ENCODE data around the gene GRIK3. TPM values are rescaled to one million over a fixed set of nuclear protein-coding genes. Genes with fewer than 3 reads are reported as not detected.

Gene GRIK3
- total and polyA plus RNA-seq, 4 donors, result 0.03 to 0.08 (median 0.05) TPM; not detected in 1

DNA sequence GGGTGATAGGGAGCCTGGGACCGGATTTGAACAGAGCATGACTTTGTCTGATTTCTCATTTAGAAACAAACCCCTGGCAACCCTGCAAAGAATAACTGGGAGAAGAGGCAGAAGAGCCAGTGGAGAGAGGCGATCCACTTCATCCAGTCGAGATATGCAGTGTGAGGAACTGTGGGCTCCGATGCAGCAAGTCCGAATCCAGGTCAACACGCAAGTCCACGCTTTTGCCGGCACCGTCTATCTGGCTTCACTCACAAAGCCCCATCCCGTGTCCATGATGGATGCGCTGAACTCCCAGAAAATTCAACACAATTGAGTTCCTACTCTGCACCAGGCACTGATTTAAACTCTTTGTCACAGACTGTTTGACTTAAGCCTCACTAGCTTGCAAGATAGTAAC lies 191.3 kb downstream of the GRIK3 start:
- H3K9ac ChIP-seq (ENCODE audit: low read depth in 1 of 2, low read length in 2 of 2), result no peak overlapping the region
- H3K4me3 ChIP-seq (ENCODE audit: low read depth in 1 of 3, low read length in 3 of 3), result no peak overlapping the region
- H3K36me3 ChIP-seq (ENCODE audit: control insufficient read depth in 4 of 4, insufficient read depth in 3 of 4, low read depth in 1 of 4, low read length in 3 of 4), result no peaks in the 10 kb centered on the region
- DNase-seq (ENCODE audit: low spot score), result no peak
- H3K4me1 ChIP-seq (ENCODE audit: control insufficient read depth in 4 of 4, insufficient read depth in 4 of 4, low read length in 3 of 4), result no peaks in the 10 kb centered on the region
- no peak overlapping the region for H3K27ac ChIP-seq (ENCODE audit: low read depth in 1 of 2, low read length in 2 of 2)
- H3K9me3 ChIP-seq (ENCODE audit: control insufficient read depth in 4 of 4, low read length in 3 of 4), result no peaks in the 10 kb centered on the region
- H3K27me3 ChIP-seq (ENCODE audit: control insufficient read depth in 4 of 4, insufficient read depth in 4 of 4, low read length in 3 of 4), result peaks cover 0 to 9% (median under 1%) of the 10 kb centered on the region in 4 donors
- TF ChIP-seq SP1 (IDR thresholded peaks at IDR 0.05) (no peak), YY1 (IDR thresholded peaks at IDR 0.05) (no peak), RXRA (IDR thresholded peaks at IDR 0.05) (no peak), RAD21 (IDR thresholded peaks at IDR 0.05) (no peak), EGR1 (IDR thresholded peaks at IDR 0.05; ENCODE audit: low read depth in 2 of 2) (no peak), TAF1 (conservative IDR thresholded peaks at IDR 0.05) (no peak), NR2F2 (IDR thresholded peaks at IDR 0.05) (no peak), HNF4G (IDR thresholded peaks at IDR 0.05) (no peak)
- 77% methylated on average over 11 of the region's 11 CpGs for WGBS

DNA sequence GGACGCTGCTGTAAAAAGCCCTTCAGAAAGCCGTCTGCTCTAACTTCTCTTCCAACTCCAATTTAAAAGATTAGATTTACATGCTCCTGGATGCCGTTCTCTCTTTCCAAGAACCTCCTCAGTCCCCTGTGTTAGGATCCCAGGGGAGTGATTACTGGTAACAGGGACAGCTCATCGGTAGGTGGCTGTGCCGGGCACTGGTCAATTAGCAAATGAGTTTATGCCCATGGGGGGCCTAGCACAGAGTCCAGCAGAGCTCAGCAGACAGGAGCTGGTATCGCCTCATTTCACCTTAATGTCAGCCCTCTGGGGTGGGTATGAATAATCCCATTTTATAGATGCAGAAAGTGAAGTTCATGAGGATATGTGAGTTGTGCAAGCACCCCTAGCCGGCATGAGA lies 191.9 kb downstream of the GRIK3 start:
- H3K27me3 ChIP-seq (ENCODE audit: control insufficient read depth in 4 of 4, insufficient read depth in 4 of 4, low read length in 3 of 4), result peaks cover 0 to 7% (median 2%) of the 10 kb centered on the region in 4 donors
- H3K4me1 ChIP-seq (ENCODE audit: control insufficient read depth in 4 of 4, insufficient read depth in 4 of 4, low read length in 3 of 4), result no peaks in the 10 kb centered on the region
- no peaks in the 10 kb centered on the region for H3K36me3 ChIP-seq (ENCODE audit: control insufficient read depth in 4 of 4, insufficient read depth in 3 of 4, low read depth in 1 of 4, low read length in 3 of 4)

More for the DNA sequence above, 191.9 kb downstream of the GRIK3 start:
- Histone ChIP-seq H3K27ac (ENCODE audit: low read depth in 1 of 2, low read length in 2 of 2) (no peak overlapping the region), H3K9me3 (ENCODE audit: control insufficient read depth in 4 of 4, low read length in 3 of 4) (no peaks in the 10 kb centered on the region), H3K9ac (ENCODE audit: low read depth in 1 of 2, low read length in 2 of 2) (no peak overlapping the region), H3K4me3 (ENCODE audit: low read depth in 1 of 3, low read length in 3 of 3) (no peak overlapping the region)
- TF ChIP-seq EGR1 (IDR thresholded peaks at IDR 0.05; ENCODE audit: low read depth in 2 of 2) (no peak), HNF4G (IDR thresholded peaks at IDR 0.05) (no peak), TAF1 (conservative IDR thresholded peaks at IDR 0.05) (no peak), GABPA (IDR thresholded peaks at IDR 0.05 in 1 of 2, conservative IDR thresholded peaks at IDR 0.05 in 1 of 2) (no peak), FOXA2 (IDR thresholded peaks at IDR 0.05) (no peak), HNF4A (conservative IDR thresholded peaks at IDR 0.05) (no peak), SP1 (IDR thresholded peaks at IDR 0.05) (no peak), NR2F2 (IDR thresholded peaks at IDR 0.05) (no peak), YY1 (IDR thresholded peaks at IDR 0.05) (no peak), RAD21 (IDR thresholded peaks at IDR 0.05) (no peak), RXRA (IDR thresholded peaks at IDR 0.05) (no peak), FOXA1 (IDR thresholded peaks at IDR 0.05) (no peak), JUND (IDR thresholded peaks at IDR 0.05) (no peak)
- TF ChIP-seq, protein P1, sequence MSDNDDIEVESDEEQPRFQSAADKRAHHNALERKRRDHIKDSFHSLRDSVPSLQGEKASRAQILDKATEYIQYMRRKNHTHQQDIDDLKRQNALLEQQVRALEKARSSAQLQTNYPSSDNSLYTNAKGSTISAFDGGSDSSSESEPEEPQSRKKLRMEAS (IDR thresholded peaks at IDR 0.05), result no peak
- TF ChIP-seq, protein P2, sequence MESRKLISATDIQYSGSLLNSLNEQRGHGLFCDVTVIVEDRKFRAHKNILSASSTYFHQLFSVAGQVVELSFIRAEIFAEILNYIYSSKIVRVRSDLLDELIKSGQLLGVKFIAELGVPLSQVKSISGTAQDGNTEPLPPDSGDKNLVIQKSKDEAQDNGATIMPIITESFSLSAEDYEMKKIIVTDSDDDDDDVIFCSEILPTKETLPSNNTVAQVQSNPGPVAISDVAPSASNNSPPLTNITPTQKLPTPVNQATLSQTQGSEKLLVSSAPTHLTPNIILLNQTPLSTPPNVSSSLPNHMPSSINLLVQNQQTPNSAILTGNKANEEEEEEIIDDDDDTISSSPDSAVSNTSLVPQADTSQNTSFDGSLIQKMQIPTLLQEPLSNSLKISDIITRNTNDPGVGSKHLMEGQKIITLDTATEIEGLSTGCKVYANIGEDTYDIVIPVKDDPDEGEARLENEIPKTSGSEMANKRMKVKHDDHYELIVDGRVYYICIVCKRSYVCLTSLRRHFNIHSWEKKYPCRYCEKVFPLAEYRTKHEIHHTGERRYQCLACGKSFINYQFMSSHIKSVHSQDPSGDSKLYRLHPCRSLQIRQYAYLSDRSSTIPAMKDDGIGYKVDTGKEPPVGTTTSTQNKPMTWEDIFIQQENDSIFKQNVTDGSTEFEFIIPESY (IDR thresholded peaks at IDR 0.05), result no peak
- TF ChIP-seq, protein P3, sequence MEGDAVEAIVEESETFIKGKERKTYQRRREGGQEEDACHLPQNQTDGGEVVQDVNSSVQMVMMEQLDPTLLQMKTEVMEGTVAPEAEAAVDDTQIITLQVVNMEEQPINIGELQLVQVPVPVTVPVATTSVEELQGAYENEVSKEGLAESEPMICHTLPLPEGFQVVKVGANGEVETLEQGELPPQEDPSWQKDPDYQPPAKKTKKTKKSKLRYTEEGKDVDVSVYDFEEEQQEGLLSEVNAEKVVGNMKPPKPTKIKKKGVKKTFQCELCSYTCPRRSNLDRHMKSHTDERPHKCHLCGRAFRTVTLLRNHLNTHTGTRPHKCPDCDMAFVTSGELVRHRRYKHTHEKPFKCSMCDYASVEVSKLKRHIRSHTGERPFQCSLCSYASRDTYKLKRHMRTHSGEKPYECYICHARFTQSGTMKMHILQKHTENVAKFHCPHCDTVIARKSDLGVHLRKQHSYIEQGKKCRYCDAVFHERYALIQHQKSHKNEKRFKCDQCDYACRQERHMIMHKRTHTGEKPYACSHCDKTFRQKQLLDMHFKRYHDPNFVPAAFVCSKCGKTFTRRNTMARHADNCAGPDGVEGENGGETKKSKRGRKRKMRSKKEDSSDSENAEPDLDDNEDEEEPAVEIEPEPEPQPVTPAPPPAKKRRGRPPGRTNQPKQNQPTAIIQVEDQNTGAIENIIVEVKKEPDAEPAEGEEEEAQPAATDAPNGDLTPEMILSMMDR (IDR thresholded peaks at IDR 0.05; ENCODE audit: low read depth, low read length, missing input control), result no peak
- TF ChIP-seq, protein P4, sequence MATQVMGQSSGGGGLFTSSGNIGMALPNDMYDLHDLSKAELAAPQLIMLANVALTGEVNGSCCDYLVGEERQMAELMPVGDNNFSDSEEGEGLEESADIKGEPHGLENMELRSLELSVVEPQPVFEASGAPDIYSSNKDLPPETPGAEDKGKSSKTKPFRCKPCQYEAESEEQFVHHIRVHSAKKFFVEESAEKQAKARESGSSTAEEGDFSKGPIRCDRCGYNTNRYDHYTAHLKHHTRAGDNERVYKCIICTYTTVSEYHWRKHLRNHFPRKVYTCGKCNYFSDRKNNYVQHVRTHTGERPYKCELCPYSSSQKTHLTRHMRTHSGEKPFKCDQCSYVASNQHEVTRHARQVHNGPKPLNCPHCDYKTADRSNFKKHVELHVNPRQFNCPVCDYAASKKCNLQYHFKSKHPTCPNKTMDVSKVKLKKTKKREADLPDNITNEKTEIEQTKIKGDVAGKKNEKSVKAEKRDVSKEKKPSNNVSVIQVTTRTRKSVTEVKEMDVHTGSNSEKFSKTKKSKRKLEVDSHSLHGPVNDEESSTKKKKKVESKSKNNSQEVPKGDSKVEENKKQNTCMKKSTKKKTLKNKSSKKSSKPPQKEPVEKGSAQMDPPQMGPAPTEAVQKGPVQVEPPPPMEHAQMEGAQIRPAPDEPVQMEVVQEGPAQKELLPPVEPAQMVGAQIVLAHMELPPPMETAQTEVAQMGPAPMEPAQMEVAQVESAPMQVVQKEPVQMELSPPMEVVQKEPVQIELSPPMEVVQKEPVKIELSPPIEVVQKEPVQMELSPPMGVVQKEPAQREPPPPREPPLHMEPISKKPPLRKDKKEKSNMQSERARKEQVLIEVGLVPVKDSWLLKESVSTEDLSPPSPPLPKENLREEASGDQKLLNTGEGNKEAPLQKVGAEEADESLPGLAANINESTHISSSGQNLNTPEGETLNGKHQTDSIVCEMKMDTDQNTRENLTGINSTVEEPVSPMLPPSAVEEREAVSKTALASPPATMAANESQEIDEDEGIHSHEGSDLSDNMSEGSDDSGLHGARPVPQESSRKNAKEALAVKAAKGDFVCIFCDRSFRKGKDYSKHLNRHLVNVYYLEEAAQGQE (IDR thresholded peaks at IDR 0.05), result no peak
- 55% methylated on average over 7 of the region's 7 CpGs for WGBS
- DNase-seq (ENCODE audit: low spot score), result no peak

Data from liver (tissue), 9 donors.